Midbrain (tissue), 1 donor: ENCODE measurements around the gene FOXP1.
"Not testable (repeated sequence)": the region's sequence is repeated elsewhere in the genome, so short reads cannot be mapped to it uniquely, and the experiment has no call there.

ENCODE experiments used
- DNase-seq: peaks from one replicate; lab custom pipeline; 2025; lab: John Stamatoyannopoulos, UW

FOXP1 gene

GRCh38 chr3:71530903-71531530 lies 52.5 kb downstream of the FOXP1 start:
- DNase-seq, result no peak

DNA sequence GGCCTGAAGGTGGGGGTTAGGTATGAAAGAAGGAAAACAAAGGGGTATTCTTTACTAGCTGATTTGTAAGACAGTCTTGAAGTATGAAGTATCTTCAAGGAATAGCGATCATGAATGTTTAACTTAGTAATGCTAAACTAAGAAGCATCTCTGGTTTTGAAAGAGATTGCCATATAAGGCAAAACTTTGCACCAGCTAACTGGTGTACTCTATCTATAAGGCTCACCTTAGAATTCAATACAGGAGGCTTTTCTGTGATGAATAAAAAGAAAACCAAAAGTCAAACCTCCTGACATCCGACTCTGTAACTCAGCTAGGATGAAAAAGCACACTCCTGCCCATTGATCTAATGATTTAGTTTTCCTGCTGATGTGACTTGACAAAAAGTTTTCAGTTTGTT lies 54.7 kb downstream of the FOXP1 start:
- no peak for DNase-seq

- DNase-seq, result not testable (repeated sequence)
Measured at GRCh38 chr3:71526448-71526847, 57.1 kb downstream of the FOXP1 start.

DNA sequence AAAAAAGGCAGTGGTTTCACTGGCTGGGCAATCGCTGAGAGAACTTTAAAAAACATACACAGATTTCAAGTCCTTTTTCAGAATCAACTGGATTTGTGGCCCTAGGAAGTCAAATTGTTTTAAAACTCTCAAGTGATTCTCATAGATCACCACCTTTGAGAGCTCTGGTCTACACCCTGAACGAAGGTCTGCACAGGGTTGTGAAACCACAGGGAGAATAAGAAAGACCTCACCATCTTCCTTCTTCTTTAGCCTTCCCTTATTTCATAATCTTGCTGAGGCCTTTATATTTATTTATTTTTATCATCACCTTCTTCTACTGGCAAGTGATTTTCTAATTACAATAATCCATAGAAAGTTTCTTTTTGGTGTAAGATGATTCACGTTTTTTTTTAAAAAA lies 58.1 kb downstream of the FOXP1 start:
- no peak for DNase-seq

- no peak for DNase-seq
Measured at GRCh38 chr3:71524672-71525071, 58.9 kb downstream of the FOXP1 start.

- no peak for DNase-seq
Measured at GRCh38 chr3:71523628-71524027, 59.9 kb downstream of the FOXP1 start.

- DNase-seq, result no peak
Measured at GRCh38 chr3:71521940-71522876, 61.3 kb downstream of the FOXP1 start.

- no peak for DNase-seq
Measured at GRCh38 chr3:71521021-71521352, 62.5 kb downstream of the FOXP1 start.

DNA sequence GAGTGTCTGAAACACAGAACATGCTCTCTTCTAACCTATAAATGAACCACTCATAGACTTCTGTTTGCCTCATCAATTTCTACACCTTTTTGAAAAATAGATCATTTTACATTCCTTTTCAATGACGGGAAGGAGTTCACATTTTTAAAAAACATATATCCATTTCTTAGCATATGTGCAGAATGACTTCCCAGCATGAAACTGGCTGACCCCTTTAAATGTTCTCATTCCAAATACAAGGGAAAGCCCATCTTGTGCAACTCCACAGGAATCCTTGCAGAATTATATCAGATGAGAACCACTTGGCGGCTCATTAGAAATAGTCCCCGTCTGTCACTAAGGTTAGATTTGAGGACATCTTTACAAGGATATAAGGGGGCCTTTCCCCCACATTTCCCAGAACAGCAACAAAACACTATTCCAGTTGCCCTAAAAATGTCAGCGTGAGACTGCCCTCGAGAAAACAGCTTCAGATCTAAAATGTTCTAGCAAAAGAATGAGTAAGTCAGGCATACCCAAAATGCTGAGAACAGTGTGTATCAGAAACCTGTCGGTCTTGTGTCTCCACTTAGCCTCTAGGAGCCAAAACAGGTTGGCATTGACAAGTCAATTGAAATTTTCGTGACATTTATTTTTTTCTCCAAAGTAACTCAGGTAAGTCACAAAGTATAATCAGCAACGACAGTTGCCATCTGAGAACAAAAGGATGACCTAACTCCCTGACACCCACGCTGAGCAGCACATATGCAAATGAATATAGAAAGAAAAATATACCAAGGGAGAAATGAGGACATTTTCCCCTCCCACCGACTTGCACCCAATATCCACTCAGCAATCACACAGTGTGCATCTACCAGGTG lies 63.1 kb downstream of the FOXP1 start:
- no peak for DNase-seq

DNA sequence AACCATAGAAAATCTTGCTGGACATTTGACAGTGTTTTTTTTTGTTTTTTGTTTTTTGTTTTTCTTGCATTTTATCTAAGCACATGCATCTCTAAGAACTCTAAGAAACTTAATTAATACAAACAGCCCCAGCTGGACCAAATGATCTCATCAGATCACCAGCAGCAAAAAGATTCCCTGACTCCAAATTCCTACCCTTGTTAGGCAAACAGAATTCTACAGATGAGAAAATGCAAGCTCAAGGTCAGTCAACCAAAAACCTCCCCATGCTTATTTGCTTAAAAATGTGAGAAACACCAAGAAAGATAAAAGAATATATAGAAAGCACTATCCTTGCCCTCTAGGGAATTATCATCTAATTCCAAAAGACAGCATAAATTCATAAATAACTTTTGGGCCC lies 65.4 kb downstream of the FOXP1 start:
- no peak for DNase-seq

- DNase-seq, result no peak
Measured at GRCh38 chr3:71517271-71517791, 66.2 kb downstream of the FOXP1 start.

- DNase-seq, result no peak
Measured at GRCh38 chr3:71515636-71516365, 67.7 kb downstream of the FOXP1 start.

DNA sequence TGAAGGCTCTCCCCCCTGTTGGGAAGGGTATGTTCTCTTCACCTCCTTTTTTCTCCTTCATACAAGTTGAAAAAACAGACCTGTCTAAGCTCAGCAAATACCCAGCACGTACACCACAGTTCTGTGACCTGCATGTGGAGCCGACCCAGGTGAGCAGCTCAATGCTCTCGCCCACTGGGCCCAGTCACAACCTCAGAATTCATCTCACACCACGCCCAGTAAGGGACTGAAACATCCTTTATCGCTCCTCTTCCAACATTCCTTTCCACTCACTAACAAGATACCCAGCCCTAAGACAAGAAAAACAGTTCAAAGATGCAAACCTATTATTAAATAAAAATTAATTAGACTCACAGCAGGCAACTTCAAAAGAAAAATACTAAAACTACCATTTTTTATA lies 68.9 kb downstream of the FOXP1 start:
- DNase-seq, result no peak

DNA sequence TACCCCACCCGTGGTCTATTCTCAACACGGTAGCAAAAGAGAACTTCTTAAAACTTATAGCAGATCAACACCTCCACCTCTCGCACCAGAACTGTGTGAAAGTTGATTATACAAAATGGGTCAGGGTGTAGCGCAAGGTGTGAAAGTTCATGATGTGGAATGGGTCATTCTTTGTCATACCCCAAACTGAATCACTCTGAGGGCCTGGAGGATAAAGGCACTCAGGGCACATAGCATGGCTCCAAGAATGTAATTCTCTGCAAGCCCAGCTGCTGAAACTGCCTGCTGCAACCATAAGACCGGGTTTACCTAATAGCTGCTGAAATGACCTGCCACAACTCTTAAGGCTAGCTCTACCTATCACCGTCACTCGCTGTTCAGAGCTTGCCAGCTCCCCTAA lies 70.0 kb downstream of the FOXP1 start:
- DNase-seq, result no peak

GRCh38 chr3:71513081-71513480 lies 70.4 kb downstream of the FOXP1 start:
- no peak for DNase-seq

DNA sequence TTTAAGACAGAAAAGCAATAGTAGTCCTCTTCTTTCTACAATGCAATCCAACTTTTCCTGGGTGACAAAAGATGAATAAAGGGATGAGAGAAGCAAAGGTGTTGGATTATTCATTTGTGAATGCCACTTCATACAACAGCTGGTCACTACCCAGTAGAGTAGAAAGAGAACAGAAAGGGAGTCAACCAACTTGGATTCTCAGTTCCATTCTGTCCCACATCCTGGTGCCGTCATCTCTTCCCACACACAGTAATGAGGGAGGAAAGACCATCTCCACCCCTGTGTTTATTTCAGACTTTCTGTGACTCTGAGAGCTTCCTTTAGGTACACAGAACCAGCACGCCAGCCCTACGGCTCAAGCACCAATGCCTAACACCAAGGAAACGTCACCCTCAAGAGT lies 71.0 kb downstream of the FOXP1 start:
- no peak for DNase-seq

DNA sequence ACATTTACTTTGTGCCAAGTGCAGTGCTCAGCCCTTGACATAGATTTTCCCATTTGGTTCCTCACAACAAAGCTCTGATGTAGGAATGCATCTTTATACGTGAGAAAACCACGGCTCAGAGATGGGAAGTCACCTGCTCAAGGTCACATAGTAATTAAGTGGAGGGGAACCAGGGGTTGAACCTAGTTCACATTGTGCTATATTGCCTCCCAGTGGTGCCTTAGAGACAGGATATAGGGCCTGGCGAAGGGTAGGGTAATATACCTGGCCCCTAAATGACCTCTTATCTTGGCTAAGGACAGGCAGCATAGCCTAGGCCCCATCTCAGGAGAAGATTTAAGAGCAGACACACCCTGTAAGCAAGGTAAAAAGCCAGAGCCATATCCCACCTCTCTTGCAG lies 71.5 kb downstream of the FOXP1 start:
- DNase-seq, result no peak

GRCh38 chr3:71511446-71511845 lies 72.1 kb downstream of the FOXP1 start:
- DNase-seq, result no peak

GRCh38 chr3:71511037-71511436 lies 72.5 kb downstream of the FOXP1 start:
- no peak for DNase-seq

DNA sequence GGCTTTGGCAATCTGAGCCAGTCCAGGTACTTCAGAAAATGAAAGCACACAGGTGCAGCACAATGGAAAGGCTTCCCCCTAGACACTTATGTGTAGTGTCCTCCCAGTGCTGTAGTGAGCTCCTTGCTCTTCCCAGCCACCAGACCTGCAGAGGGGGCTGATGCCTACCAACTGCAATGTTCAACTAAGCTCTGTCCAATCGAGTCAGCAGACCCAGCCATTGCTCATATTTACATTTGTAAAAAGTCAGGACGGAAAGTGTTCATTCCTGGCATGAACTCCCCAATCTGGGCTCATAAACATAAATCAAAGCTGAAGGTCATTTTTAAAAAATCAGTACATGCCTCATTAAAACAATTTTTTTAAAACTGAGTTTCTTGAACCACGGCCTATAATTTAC lies 73.0 kb downstream of the FOXP1 start:
- DNase-seq, result no peak

- no peak for DNase-seq
Measured at GRCh38 chr3:71509066-71509465, 74.5 kb downstream of the FOXP1 start.
